Bronchial epithelial cell (primary cell): ENCODE measurements around the gene RAI2. TPM values are rescaled to one million over a fixed set of nuclear protein-coding genes. Genes with fewer than 3 reads are reported as not detected.

Experiments used
- DNase-seq: peaks from one replicate; pipeline ENCODE4 v3.0.0-alpha.2; 2010; ENCODE audit warnings: low read depth
- FAIRE-seq: peaks from 2 replicates; lab custom pipeline; 2011; peaks lifted over from hg19 to GRCh38; lab: Jason Lieb, UNC
- H3K27me3 ChIP-seq: 2 replicates; pipeline ENCODE4 v1.5.1; 2011; ENCODE audit warnings: low read length; ENCODE audit not compliant: control insufficient read depth, insufficient read depth
- H3K36me3 ChIP-seq: 2 replicates; pipeline ENCODE4 v1.5.1; 2011; ENCODE audit warnings: low read length; ENCODE audit not compliant: control insufficient read depth, insufficient read depth
- H3K4me3 ChIP-seq: 2 replicates; pipeline ENCODE4 v1.5.1; 2011; ENCODE audit warnings: mild to moderate bottlenecking, low read depth, low read length, control low read depth
- total RNA-seq: library from RNA; depleted of rRNA; stranded (reverse); fragments of >200 nt; gene quantifications from 2 replicates; pipeline ENCODE4 v1.2.1, GENCODE V29; 2014
- TF ChIP-seq, protein P1 (sequence below): IDR thresholded peaks from 2 replicates; pipeline ENCODE4 v1.5.1; 2011; ENCODE audit warnings: mild to moderate bottlenecking, moderate library complexity, low read length, control low read depth, inconsistent platforms; ENCODE audit not compliant: insufficient read depth, severe bottlenecking

RAI2 gene
- total RNA-seq, 1 donor from 2014 or later: not detected

DNA sequence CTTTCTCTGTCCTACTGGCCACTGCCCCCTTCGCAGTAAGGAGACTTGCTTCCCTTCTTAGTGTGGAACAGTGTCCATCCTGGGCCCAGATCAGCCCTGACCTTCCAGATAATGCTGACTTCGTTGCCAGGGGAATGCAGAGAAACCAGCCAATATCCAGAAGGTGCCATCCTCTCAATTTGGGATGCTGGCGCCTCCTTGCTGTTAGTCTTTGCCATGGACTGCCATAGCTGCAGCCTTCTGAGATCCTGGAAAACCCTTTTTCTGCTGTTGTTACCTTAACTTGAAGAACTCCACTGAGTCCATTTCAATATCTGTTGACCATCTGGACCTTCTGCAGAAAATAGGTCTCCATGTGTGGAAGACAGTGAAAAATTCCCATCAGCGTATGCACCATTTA, 21.8 kb downstream of the RAI2 start:
- peaks cover 3% of the 10 kb centered on the region for H3K27me3 ChIP-seq
- FAIRE-seq: peak; percentile 7
- H3K4me3 ChIP-seq: no peak overlapping the region
- no peak for DNase-seq
- no peaks in the 10 kb centered on the region for H3K36me3 ChIP-seq
- TF ChIP-seq, protein P1, sequence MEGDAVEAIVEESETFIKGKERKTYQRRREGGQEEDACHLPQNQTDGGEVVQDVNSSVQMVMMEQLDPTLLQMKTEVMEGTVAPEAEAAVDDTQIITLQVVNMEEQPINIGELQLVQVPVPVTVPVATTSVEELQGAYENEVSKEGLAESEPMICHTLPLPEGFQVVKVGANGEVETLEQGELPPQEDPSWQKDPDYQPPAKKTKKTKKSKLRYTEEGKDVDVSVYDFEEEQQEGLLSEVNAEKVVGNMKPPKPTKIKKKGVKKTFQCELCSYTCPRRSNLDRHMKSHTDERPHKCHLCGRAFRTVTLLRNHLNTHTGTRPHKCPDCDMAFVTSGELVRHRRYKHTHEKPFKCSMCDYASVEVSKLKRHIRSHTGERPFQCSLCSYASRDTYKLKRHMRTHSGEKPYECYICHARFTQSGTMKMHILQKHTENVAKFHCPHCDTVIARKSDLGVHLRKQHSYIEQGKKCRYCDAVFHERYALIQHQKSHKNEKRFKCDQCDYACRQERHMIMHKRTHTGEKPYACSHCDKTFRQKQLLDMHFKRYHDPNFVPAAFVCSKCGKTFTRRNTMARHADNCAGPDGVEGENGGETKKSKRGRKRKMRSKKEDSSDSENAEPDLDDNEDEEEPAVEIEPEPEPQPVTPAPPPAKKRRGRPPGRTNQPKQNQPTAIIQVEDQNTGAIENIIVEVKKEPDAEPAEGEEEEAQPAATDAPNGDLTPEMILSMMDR: no peak

DNA sequence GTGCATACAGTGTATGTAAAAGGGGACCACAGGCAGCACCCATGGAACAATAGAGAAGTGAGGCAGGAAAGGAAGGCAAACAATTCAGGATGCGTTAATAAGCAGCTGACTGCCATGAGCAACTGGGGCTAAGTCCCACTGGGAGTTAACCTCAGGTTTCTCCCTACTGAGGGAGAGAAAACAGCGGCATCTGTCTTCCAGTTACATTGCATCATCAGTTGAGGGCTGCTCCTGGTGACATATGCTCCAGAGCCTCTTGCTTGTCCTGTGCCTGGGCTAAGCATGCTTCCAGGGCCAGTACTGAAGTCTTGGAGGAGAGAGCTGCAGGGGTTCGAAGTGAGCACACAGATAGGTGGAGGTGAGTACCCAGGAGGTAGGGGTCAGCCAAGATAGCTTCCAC, 24.3 kb downstream of the RAI2 start:
- Histone ChIP-seq H3K4me3 (no peak overlapping the region), H3K36me3 (no peaks in the 10 kb centered on the region), H3K27me3 (no peaks in the 10 kb centered on the region)
- no peak for FAIRE-seq
- no peak for DNase-seq
- TF ChIP-seq, protein P1: no peak

GRCh38 chrX:17833954-17834353, 27.1 kb downstream of the RAI2 start:
- no peak for DNase-seq
- H3K36me3 ChIP-seq: no peaks in the 10 kb centered on the region
- TF ChIP-seq, protein P1: no peak
- no peak overlapping the region for H3K4me3 ChIP-seq
- no peak for FAIRE-seq
- no peaks in the 10 kb centered on the region for H3K27me3 ChIP-seq

- TF ChIP-seq, protein P1: no peak
- DNase-seq (no peak), FAIRE-seq (no peak)
- Histone ChIP-seq H3K36me3 (no peaks in the 10 kb centered on the region), H3K4me3 (no peak overlapping the region), H3K27me3 (no peaks in the 10 kb centered on the region)
Measured at GRCh38 chrX:17831255-17831654, 29.8 kb downstream of the RAI2 start.

GRCh38 chrX:17830211-17830610, 30.9 kb downstream of the RAI2 start:
- H3K27me3 ChIP-seq: no peaks in the 10 kb centered on the region
- FAIRE-seq (no peak), DNase-seq (no peak)
- no peaks in the 10 kb centered on the region for H3K36me3 ChIP-seq
- TF ChIP-seq, protein P1: no peak
- no peak overlapping the region for H3K4me3 ChIP-seq

- H3K4me3 ChIP-seq: no peak overlapping the region
- FAIRE-seq: no peak
- no peaks in the 10 kb centered on the region for H3K36me3 ChIP-seq
- no peaks in the 10 kb centered on the region for H3K27me3 ChIP-seq
- no peak for DNase-seq
- TF ChIP-seq, protein P1: no peak
Measured at GRCh38 chrX:17829566-17829965, 31.5 kb downstream of the RAI2 start.
